Cardiac fibroblast (primary cell): ENCODE data around the gene UBE2D4.
"Not testable (repeated sequence)": the region's sequence is repeated elsewhere in the genome, so short reads cannot be mapped to it uniquely, and the experiment has no call there.

Source experiments
- DNase-seq, 2 donors: peaks; one replicate each; pipeline versions ENCODE4 v3.0.0 to v3.0.0-alpha.2; 2010; ENCODE audit warnings: low read depth in 2 of 2
- H3K4me3 ChIP-seq, 2 donors: replicated peaks in 1 of 2; 1 replicate in 1 of 2; 2 replicates in 1 of 2; pipeline ENCODE4 v1.5.1; 2011; ENCODE audit warnings: low read depth in 2 of 2, low read length in 2 of 2, mild to moderate bottlenecking in 2 of 2, moderate library complexity in 1 of 2
- TF ChIP-seq, protein P1 (sequence below): IDR thresholded peaks from one replicate; pipeline ENCODE4 v1.5.1; 2011; ENCODE audit warnings: low read depth, mild to moderate bottlenecking, low read length, inconsistent platforms

UBE2D4 gene

GRCh38 chr7:43884209-43884608, 42.0 kb upstream of the UBE2D4 start:
- TF ChIP-seq, protein P1, sequence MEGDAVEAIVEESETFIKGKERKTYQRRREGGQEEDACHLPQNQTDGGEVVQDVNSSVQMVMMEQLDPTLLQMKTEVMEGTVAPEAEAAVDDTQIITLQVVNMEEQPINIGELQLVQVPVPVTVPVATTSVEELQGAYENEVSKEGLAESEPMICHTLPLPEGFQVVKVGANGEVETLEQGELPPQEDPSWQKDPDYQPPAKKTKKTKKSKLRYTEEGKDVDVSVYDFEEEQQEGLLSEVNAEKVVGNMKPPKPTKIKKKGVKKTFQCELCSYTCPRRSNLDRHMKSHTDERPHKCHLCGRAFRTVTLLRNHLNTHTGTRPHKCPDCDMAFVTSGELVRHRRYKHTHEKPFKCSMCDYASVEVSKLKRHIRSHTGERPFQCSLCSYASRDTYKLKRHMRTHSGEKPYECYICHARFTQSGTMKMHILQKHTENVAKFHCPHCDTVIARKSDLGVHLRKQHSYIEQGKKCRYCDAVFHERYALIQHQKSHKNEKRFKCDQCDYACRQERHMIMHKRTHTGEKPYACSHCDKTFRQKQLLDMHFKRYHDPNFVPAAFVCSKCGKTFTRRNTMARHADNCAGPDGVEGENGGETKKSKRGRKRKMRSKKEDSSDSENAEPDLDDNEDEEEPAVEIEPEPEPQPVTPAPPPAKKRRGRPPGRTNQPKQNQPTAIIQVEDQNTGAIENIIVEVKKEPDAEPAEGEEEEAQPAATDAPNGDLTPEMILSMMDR, result no peak
- no peak overlapping the region for H3K4me3 ChIP-seq
- no peak for DNase-seq

- TF ChIP-seq, protein P1, result no peak
- no peak overlapping the region for H3K4me3 ChIP-seq
- DNase-seq, result no peak
Observed at GRCh38 chr7:43884617-43885016, 41.6 kb upstream of the UBE2D4 start.

DNA sequence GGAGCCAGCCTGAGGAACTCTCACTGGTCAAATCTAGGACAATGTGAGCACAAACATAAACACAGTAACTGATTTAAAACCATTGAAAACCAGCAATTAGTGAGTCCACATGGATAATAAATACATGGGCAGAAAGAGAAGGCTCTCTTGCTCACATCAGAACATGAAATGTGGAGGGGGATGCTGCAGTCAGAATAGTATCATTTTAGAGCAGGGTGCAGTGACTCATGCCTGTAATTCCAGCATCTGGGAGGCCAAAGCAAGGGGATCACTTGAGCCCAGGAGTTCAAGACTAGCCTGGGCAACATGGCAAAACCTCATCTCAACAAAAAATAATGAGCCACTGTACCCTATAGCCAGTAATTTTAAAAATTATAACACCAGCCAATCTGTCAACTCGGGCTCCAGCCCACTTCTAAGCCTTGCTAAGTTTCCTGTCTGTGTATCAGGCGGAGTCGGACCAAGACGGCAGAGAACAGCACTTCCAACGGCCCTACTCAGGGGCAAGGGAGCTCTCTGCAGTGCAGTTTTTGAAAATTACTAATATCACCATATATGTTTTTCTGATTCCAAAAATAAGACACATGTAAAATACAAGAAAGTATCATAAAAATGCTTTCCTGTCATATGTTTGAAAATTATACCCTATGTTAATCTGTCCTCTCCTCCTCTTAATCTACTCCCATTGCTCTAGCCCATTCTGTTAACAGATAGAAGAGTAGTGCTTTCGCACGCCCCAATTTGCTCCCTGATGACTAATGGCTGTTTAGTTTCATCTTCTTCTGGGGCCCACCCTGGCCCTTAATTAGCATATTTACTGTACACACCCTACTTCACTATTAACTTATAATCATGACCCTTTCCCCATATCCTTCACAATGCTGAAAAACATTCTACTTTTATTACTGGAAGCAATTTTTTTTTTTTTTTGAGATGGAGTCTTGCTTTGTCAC, 37.0 kb upstream of the UBE2D4 start:
- peak in 1 of 2 donors; percentile 29 for DNase-seq
- no peak overlapping the region for H3K4me3 ChIP-seq
- TF ChIP-seq, protein P1, result no peak

DNA sequence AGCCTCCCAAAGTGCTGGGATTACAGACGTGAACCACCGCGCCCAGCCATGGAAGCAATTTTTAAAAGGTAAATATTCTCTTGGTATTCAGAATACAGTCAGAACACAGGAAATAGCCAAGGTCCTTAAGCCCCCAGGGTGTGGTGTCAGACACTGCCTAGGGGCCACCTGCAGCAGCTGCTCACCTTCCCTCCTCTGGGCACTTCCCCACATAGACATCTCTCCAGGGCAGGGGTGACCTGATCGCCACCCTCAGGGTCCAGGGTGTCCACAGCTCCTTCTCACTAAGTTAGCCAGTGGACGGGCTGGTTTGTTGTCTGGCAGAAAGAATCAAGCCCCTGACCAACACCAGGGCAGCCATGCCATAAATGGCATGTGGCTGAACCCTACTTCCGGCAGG, 35.8 kb upstream of the UBE2D4 start:
- DNase-seq, result no peak
- TF ChIP-seq, protein P1, result no peak
- H3K4me3 ChIP-seq, result no peak overlapping the region

GRCh38 chr7:43891069-43891955, 34.9 kb upstream of the UBE2D4 start:
- TF ChIP-seq, protein P1, result no peak
- DNase-seq, result no peak

DNA sequence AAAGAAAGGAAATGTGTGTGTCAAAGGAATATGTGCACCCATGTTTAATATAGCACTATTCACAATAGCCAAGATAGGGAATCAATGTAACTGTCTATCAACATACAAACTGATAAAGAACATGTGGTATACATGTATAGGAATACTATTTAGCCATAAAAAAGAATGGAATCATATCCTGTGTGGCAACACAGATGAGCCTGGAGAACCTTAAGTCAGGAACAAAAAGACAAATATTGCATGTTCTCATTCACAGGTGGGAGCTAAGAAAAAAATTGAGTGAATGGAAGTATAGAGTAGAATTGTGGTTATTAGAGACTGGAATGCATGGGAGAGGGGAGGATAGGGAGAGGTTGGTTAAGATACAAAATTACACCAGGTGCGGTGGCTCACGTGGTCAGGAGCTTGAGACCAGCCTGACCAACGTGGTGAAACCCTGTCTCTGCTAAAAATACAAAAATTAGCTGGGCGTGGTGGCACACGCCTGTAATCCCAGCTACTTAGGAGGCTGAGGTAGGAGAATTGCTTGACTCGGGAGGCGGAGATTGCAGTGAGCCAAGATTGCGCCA, 30.3 kb upstream of the UBE2D4 start:
- H3K4me3 ChIP-seq, result no peak overlapping the region
- no peak for DNase-seq
- TF ChIP-seq, protein P1, result no peak

More at GRCh38 chr7:43891069-43891955, 34.9 kb upstream of the UBE2D4 start:
- H3K4me3 ChIP-seq, result no peak overlapping the region

DNA sequence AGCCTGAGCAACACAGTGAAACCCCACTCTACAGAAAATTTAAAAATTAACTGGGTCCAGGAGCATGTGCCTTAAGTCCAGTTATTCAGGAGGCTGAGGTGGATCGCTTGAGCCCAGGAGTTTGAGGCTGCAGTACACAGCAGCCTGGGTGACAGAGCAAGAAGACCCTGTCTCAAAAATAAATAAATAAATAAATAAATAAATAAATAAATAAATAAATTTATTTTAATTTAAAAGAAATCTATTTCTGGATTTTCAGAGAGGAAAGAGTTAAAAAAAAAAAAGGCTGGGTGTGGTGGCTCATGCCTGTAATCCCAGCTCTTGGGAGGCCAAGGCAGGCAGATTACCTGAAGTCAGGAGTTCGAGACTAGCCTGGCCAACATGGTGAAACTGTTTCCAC, 27.7 kb upstream of the UBE2D4 start:
- not testable (repeated sequence) for DNase-seq, H3K4me3 ChIP-seq
